ENCODE measurements around the gene STRA6. TPM values are rescaled to one million over a fixed set of nuclear protein-coding genes. Genes with fewer than 3 reads are reported as not detected.

STRA6 gene
- total RNA-seq, 2 donors from 2014 or later, result not detected

- no peaks in the 10 kb centered on the region for H3K9me3 Mint-ChIP-seq
- H3K27ac Mint-ChIP-seq, result no peak overlapping the region
- H3K36me3 Mint-ChIP-seq (ENCODE audit: low read depth), result no peaks in the 10 kb centered on the region
- peaks cover 3% of the 10 kb centered on the region for H3K4me1 Mint-ChIP-seq
- H3K4me3 Mint-ChIP-seq, result no peak overlapping the region
- no peak for ATAC-seq (replicated peaks)
- peaks cover 19% of the 10 kb centered on the region for H3K27me3 Mint-ChIP-seq
These were observed 46.7 kb downstream of the STRA6 start for GRCh38 chr15:74155766-74156417.

- no peak overlapping the region for H3K4me3 Mint-ChIP-seq
- peaks cover 37% of the 10 kb centered on the region for H3K27me3 Mint-ChIP-seq
- H3K4me1 Mint-ChIP-seq, result no peaks in the 10 kb centered on the region
- no peaks in the 10 kb centered on the region for H3K36me3 Mint-ChIP-seq (ENCODE audit: low read depth)
- ATAC-seq (replicated peaks), result no peak
- no peak overlapping the region for H3K27ac Mint-ChIP-seq
- H3K9me3 Mint-ChIP-seq, result no peaks in the 10 kb centered on the region
These were observed 55.5 kb downstream of the STRA6 start for GRCh38 chr15:74147051-74147450.

- peaks cover 37% of the 10 kb centered on the region for H3K27me3 Mint-ChIP-seq
- H3K4me1 Mint-ChIP-seq, result no peaks in the 10 kb centered on the region
- ATAC-seq (replicated peaks), result no peak
- no peaks in the 10 kb centered on the region for H3K36me3 Mint-ChIP-seq (ENCODE audit: low read depth)
- no peak overlapping the region for H3K27ac Mint-ChIP-seq
- no peaks in the 10 kb centered on the region for H3K9me3 Mint-ChIP-seq
- H3K4me3 Mint-ChIP-seq, result no peak overlapping the region
These were observed 56.2 kb downstream of the STRA6 start for GRCh38 chr15:74146277-74146800.

GRCh38 chr15:74144153-74144775, 58.3 kb downstream of the STRA6 start:
- H3K27me3 Mint-ChIP-seq, result peaks cover 43% of the 10 kb centered on the region
- H3K9me3 Mint-ChIP-seq, result no peaks in the 10 kb centered on the region
- ATAC-seq (replicated peaks), result no peak
- H3K36me3 Mint-ChIP-seq (ENCODE audit: low read depth), result no peaks in the 10 kb centered on the region
- no peaks in the 10 kb centered on the region for H3K4me1 Mint-ChIP-seq
- no peak overlapping the region for H3K4me3 Mint-ChIP-seq
- no peak overlapping the region for H3K27ac Mint-ChIP-seq

- H3K27me3 Mint-ChIP-seq, result peaks cover 54% of the 10 kb centered on the region
- no peak overlapping the region for H3K27ac Mint-ChIP-seq
- no peak for ATAC-seq (replicated peaks)
These were observed 61.0 kb downstream of the STRA6 start for GRCh38 chr15:74141591-74141990.

GRCh38 chr15:74138642-74139041, 63.9 kb downstream of the STRA6 start:
- Mint-ChIP-seq H3K36me3 (ENCODE audit: low read depth) (peaks cover 5% of the 10 kb centered on the region), H3K9me3 (no peaks in the 10 kb centered on the region), H3K27ac (no peak overlapping the region), H3K4me1 (no peaks in the 10 kb centered on the region), H3K27me3 (peaks cover 50% of the 10 kb centered on the region), H3K4me3 (no peak overlapping the region)
- ATAC-seq (replicated peaks), result no peak

More at GRCh38 chr15:74141591-74141990, 61.0 kb downstream of the STRA6 start:
- no peak overlapping the region for H3K4me3 Mint-ChIP-seq
- no peaks in the 10 kb centered on the region for H3K36me3 Mint-ChIP-seq (ENCODE audit: low read depth)
- no peaks in the 10 kb centered on the region for H3K9me3 Mint-ChIP-seq
- no peaks in the 10 kb centered on the region for H3K4me1 Mint-ChIP-seq

GRCh38 chr15:74137537-74137894, 65.1 kb downstream of the STRA6 start:
- Mint-ChIP-seq H3K27me3 (peaks cover 49% of the 10 kb centered on the region), H3K9me3 (no peaks in the 10 kb centered on the region), H3K27ac (no peak overlapping the region), H3K36me3 (ENCODE audit: low read depth) (peaks cover 5% of the 10 kb centered on the region), H3K4me1 (no peaks in the 10 kb centered on the region), H3K4me3 (no peak overlapping the region)
- ATAC-seq (replicated peaks), result no peak

- no peak for ATAC-seq (replicated peaks)
- H3K27me3 Mint-ChIP-seq, result peaks cover 50% of the 10 kb centered on the region
- H3K4me1 Mint-ChIP-seq, result no peaks in the 10 kb centered on the region
These were observed 65.6 kb downstream of the STRA6 start for GRCh38 chr15:74136814-74137536.

GRCh38 chr15:74136540-74136813, 66.1 kb downstream of the STRA6 start:
- Mint-ChIP-seq H3K36me3 (ENCODE audit: low read depth) (peaks cover 5% of the 10 kb centered on the region), H3K4me3 (peak overlapping the region; percentile 54), H3K27me3 (peaks cover 55% of the 10 kb centered on the region), H3K27ac (no peak overlapping the region), H3K4me1 (no peaks in the 10 kb centered on the region), H3K9me3 (no peaks in the 10 kb centered on the region)
- no peak for ATAC-seq (replicated peaks)

More at GRCh38 chr15:74136814-74137536, 65.6 kb downstream of the STRA6 start:
- Mint-ChIP-seq H3K9me3 (no peaks in the 10 kb centered on the region), H3K4me3 (peak overlapping the region; percentile 54), H3K27ac (no peak overlapping the region), H3K36me3 (ENCODE audit: low read depth) (peaks cover 5% of the 10 kb centered on the region)

- Mint-ChIP-seq H3K4me3 (peak overlapping the region; percentile 54), H3K27ac (no peak overlapping the region), H3K27me3 (peaks cover 62% of the 10 kb centered on the region), H3K9me3 (no peaks in the 10 kb centered on the region), H3K4me1 (peaks cover 4% of the 10 kb centered on the region), H3K36me3 (ENCODE audit: low read depth) (peaks cover 5% of the 10 kb centered on the region)
- no peak for ATAC-seq (replicated peaks)
These were observed 67.5 kb downstream of the STRA6 start for GRCh38 chr15:74135041-74135565.

GRCh38 chr15:74134387-74135027, 68.1 kb downstream of the STRA6 start:
- ATAC-seq (replicated peaks), result peak; percentile 52
- Mint-ChIP-seq H3K4me3 (peak overlapping the region; percentile 54), H3K27me3 (peaks cover 62% of the 10 kb centered on the region), H3K9me3 (no peaks in the 10 kb centered on the region), H3K27ac (no peak overlapping the region), H3K36me3 (ENCODE audit: low read depth) (peaks cover 5% of the 10 kb centered on the region), H3K4me1 (peaks cover 8% of the 10 kb centered on the region)

GRCh38 chr15:74133694-74134386, 68.7 kb downstream of the STRA6 start:
- H3K4me1 Mint-ChIP-seq, result peaks cover 9% of the 10 kb centered on the region
- ATAC-seq (replicated peaks), result no peak
- H3K9me3 Mint-ChIP-seq, result no peaks in the 10 kb centered on the region
- H3K4me3 Mint-ChIP-seq, result no peak overlapping the region
- peaks cover 5% of the 10 kb centered on the region for H3K36me3 Mint-ChIP-seq (ENCODE audit: low read depth)
- peaks cover 61% of the 10 kb centered on the region for H3K27me3 Mint-ChIP-seq
- H3K27ac Mint-ChIP-seq, result no peak overlapping the region

- Mint-ChIP-seq H3K9me3 (no peaks in the 10 kb centered on the region), H3K27me3 (peaks cover 57% of the 10 kb centered on the region), H3K4me1 (peaks cover 9% of the 10 kb centered on the region), H3K4me3 (no peak overlapping the region), H3K27ac (no peak overlapping the region), H3K36me3 (ENCODE audit: low read depth) (peaks cover 5% of the 10 kb centered on the region)
- peak; percentile 37 for ATAC-seq (replicated peaks)
These were observed 69.6 kb downstream of the STRA6 start for GRCh38 chr15:74132681-74133651.
